ENCODE measurements around the gene CCDC3. TPM values are rescaled to one million over a fixed set of nuclear protein-coding genes. Genes with fewer than 3 reads are reported as not detected.

CCDC3 gene
- total and polyA plus RNA-seq, 5 experiments from 2014 or later: 0.10 TPM; not detected in 4

DNA sequence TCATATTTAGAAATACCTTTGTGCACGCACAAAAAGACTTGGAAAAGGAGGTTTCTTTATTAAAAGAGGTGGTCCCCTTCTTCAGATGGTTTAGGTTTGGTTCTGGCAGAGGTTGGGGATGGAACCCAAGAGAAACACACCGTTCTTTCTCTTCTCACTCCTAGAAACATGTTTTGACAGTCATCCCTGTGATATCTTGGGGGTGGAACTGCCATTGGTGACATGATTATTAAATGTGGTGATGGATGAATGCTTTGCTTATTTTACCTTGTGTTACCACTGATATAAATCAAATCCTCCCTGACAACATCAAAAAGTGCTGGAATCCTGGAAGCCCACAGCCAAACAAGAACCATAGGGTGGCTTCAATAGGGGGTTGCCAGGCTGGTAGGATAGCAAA lies 146.5 kb downstream of the CCDC3 start:
- POLR2A ChIA-PET: no interaction called here
- H3K27me3 Mint-ChIP-seq: peaks cover 14 to 28% (median 20%) of the 10 kb centered on the region in 5 donors
- H3K9me3 Mint-ChIP-seq: peaks cover 0 to 7% (median 0%) of the 10 kb centered on the region in 9 donors

GRCh38 chr10:12852687-12853086 lies 148.8 kb downstream of the CCDC3 start:
- Mint-ChIP-seq H3K36me3 (peaks cover 0 to 5% (median 0%) of the 10 kb centered on the region in 3 donors), H3K27me3 (peaks cover 10 to 46% (median 25%) of the 10 kb centered on the region in 5 donors), H3K9me3 (peaks cover 0 to 7% (median 0%) of the 10 kb centered on the region in 9 donors), H3K4me3 (no peak overlapping the region), H3K4me1 (peaks cover 2 to 10% (median 6%) of the 10 kb centered on the region in 4 donors), H3K27ac (no peak overlapping the region)
- POLR2A ChIA-PET: no interaction called here
- DNase-seq: no peak
- no peak for ATAC-seq

More for the DNA sequence above, 146.5 kb downstream of the CCDC3 start:
- Mint-ChIP-seq H3K4me1 (peaks cover 0 to 2% (median 0%) of the 10 kb centered on the region in 4 donors), H3K4me3 (no peak overlapping the region), H3K36me3 (peaks cover 0 to 5% (median 0%) of the 10 kb centered on the region in 3 donors), H3K27ac (no peak overlapping the region)
- no peak for DNase-seq
- no peak for ATAC-seq

DNA sequence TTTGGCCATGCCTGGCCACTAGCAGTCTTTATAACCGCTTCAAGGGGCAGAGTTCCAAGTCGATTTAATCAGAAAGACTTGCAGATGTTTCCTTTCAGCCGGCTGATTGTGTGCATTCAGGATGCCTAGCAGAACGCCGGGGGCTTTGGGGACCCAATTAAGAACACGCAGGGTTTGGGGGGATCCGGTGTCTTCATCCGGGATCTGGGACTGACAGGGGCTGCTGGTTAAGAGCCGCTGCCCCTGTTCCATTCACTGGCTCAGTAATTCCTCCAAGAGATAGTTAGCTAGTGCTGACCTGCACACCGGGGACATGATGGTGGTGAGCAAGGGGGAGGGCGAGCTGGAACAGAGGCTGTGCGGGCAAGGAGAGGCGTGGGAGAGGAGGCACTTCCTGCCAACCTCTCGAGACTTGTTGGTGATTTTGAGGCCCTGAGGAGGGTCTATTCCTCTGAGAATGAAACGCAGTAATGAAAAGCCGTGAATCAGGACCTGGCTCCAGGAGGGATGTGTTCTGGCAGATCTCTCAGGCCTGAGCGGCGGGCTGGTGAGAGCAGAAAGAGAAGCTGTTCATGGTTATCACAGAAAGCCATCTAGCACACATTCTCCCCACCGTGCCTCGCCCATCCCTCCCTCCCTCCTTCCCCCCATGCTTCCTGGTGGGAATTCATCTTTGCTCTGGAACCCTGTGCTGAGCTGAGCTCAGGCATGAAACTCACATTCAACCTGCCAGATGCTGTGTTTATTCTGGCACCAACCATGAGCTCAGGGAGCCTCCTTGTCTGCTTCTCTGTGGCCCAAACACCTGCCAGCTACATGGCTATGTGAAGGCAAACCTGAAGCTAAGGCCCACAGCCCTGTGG lies 152.0 kb downstream of the CCDC3 start:
- DNase-seq (no peak), ATAC-seq (no peak)
- peaks cover 0 to 2% (median 0%) of the 10 kb centered on the region in 9 donors for H3K9me3 Mint-ChIP-seq
- peak overlapping the region in 1 of 10 donors; percentile 18 for H3K4me3 Mint-ChIP-seq
- H3K27me3 Mint-ChIP-seq: peaks cover 9 to 50% (median 25%) of the 10 kb centered on the region in 5 donors
- no peaks in the 10 kb centered on the region for H3K36me3 Mint-ChIP-seq
- POLR2A ChIA-PET: no interaction called here
- H3K4me1 Mint-ChIP-seq: peaks cover 2 to 10% (median 6%) of the 10 kb centered on the region in 4 donors
- H3K27ac Mint-ChIP-seq: peak overlapping the region in 1 of 10 donors; percentile 53

- H3K4me1 Mint-ChIP-seq: peaks cover 2 to 10% (median 6%) of the 10 kb centered on the region in 4 donors
- H3K9me3 Mint-ChIP-seq: peaks cover 0 to 2% (median 0%) of the 10 kb centered on the region in 9 donors
- no peak overlapping the region for H3K4me3 Mint-ChIP-seq
- no peak for ATAC-seq
- peaks cover 8 to 46% (median 25%) of the 10 kb centered on the region in 5 donors for H3K27me3 Mint-ChIP-seq
- peak overlapping the region in 1 of 10 donors; percentile 49 for H3K27ac Mint-ChIP-seq
- POLR2A ChIA-PET: no interaction called here
- DNase-seq: no peak
- H3K36me3 Mint-ChIP-seq: no peaks in the 10 kb centered on the region
Observed at GRCh38 chr10:12848439-12849173, 152.9 kb downstream of the CCDC3 start.

DNA sequence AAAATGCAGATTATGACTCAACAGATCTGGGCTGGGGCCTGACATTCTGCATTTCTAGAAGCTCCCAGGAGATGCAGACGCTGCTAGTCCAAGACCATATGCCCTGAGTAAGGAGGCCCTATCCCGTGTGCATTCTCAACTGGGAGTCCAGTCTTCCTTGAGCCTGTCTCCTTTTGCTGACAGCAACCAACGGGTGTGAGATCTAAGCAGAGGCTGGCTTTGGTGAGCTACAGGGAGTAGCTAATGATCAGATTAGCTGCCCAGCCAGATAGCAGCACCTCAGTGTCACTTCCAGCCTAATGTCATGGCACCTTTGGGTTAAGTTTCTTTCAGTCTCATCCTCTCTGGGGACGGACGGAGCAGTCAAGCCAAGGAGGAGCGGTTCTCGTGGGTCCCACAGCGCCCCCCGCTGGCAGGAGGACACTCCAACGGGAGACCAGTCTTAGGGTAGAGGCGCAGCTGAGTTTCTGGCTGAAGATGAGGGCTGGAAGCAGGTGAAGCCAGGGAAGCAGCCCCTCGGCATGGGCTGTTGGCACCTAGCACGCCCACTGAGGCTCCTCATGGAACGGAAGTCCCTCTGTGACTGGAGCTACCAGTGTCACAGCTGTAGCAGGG lies 154.0 kb downstream of the CCDC3 start:
- no peak for ATAC-seq
- POLR2A ChIA-PET: no interaction called here
- H3K27me3 Mint-ChIP-seq: peaks cover 5 to 39% (median 23%) of the 10 kb centered on the region in 5 donors
- H3K4me1 Mint-ChIP-seq: peaks cover 2 to 10% (median 6%) of the 10 kb centered on the region in 4 donors
- no peaks in the 10 kb centered on the region for H3K36me3 Mint-ChIP-seq
- DNase-seq: no peak
- no peak overlapping the region for H3K4me3 Mint-ChIP-seq
- no peaks in the 10 kb centered on the region for H3K9me3 Mint-ChIP-seq
- H3K27ac Mint-ChIP-seq: no peak overlapping the region

DNA sequence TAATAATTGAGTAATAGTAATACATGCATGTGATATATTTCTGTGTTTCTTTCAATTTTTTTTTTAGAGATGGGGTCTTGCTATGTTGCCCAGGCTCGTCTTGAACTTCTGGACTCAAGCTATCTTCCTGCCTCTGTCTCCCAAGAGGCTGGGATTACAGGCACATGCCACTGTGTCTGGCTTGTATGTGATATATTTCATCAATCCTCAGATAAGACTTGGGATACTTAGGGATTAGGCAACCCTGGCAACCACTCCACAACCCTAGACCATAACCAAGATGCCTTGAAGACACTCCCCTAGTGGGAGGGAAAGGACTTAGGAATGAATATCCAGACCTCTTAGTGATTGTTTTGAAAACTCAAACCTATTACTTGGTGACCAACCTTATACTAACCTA lies 154.8 kb downstream of the CCDC3 start:
- H3K36me3 Mint-ChIP-seq: no peaks in the 10 kb centered on the region
- peaks cover 5 to 38% (median 21%) of the 10 kb centered on the region in 5 donors for H3K27me3 Mint-ChIP-seq
- no peaks in the 10 kb centered on the region for H3K9me3 Mint-ChIP-seq
- H3K27ac Mint-ChIP-seq: no peak overlapping the region
- DNase-seq (no peak), ATAC-seq (no peak)
- POLR2A ChIA-PET: no interaction called here
- H3K4me3 Mint-ChIP-seq: no peak overlapping the region
- H3K4me1 Mint-ChIP-seq: peaks cover 2 to 10% (median 6%) of the 10 kb centered on the region in 4 donors

Other genes with a start within 250 kb of the CCDC3 start
- 10 to 100 TPM; 43.9 to 52.1 TPM for gene OPTN, start 98.5 kb upstream of the CCDC3 start, total RNA-seq
- gene OPTN, start 98.5 kb upstream of the CCDC3 start, polyA plus RNA-seq: 10 to 100 TPM; 25.8 to 35.1 (median 27.1) TPM
- gene MCM10, start 159.8 kb upstream of the CCDC3 start, total RNA-seq: under 1 TPM in 1 of 2 experiments, not detected in 1; 0.34 TPM
- gene MCM10, start 159.8 kb upstream of the CCDC3 start, polyA plus RNA-seq: not detected
- not detected for gene UCMA, start 232.7 kb upstream of the CCDC3 start, total RNA-seq
- gene UCMA, start 232.7 kb upstream of the CCDC3 start, polyA plus RNA-seq: not detected